K562 (cell line): ENCODE results near the gene UGP2. TPM values are rescaled to one million over a fixed set of nuclear protein-coding genes. Genes with fewer than 3 reads are reported as not detected.

Experiments used
- ATAC-seq: fragments of 200-7000 bp; cut with Tn5 transposase; 3 replicates; pipeline ENCODE4 v1.9.1; 2020; ENCODE audit warnings: moderate library complexity
- BruUV-seq: library from RNA; stranded (reverse); fragments of 400-500 nt; replicated peaks from 2 replicates; lab custom pipeline; 2021; lab: Mats Ljungman, UMichigan
- CTCF ChIA-PET: fragments of 300-600 bp; formaldehyde crosslinking; extraction: SDS; loops from one replicate; lab custom pipeline; 2021; ENCODE audit warnings: low intra/inter-chr PET ratio; lab: Yijun Ruan, JAX
- POLR2A ChIA-PET: fragments of 300-600, 350-650 bp; sonication (Branson Sonifier 250); formaldehyde crosslinking; extraction: SDS; loops from one replicate; lab custom pipeline; 2021; ENCODE audit warnings: antibody characterized with exemption, inconsistent platforms; lab: Yijun Ruan, JAX
- DNase-seq, 4 experiments: peaks; one replicate each; pipeline versions ENCODE4 v3.0.0 to v3.0.0-alpha.2; 2011 to 2018; ENCODE audit warnings: low spot score in 3 of 4, mixed read lengths in 3 of 4; ENCODE audit errors: extremely low read depth in 1 of 4
- FAIRE-seq: peaks from 2 replicates; lab custom pipeline; 2011; peaks lifted over from hg19 to GRCh38; lab: Jason Lieb, UNC
- H2AFZ ChIP-seq: 2 replicates; pipeline ENCODE4 v1.6.0; 2011; ENCODE audit warnings: low read depth, low read length, control low read depth, inconsistent platforms
- H3K27ac ChIP-seq: fragments of 200-600 bp; 3 replicates; pipeline ENCODE4 v1.8.0; 2011; ENCODE audit warnings: low read depth, mild to moderate bottlenecking, control low read depth, inconsistent platforms, low read length, moderate library complexity, mixed read lengths; ENCODE audit errors: extremely low read depth
- H3K27me3 ChIP-seq, 2 experiments: fragments of 300-600 bp in 1 of 2; 2 replicates in 1 of 2; 3 replicates in 1 of 2; pipeline versions ENCODE4 v1.6.0 to v1.8.0; 2011; ENCODE audit warnings: inconsistent platforms in 2 of 2, low read length in 2 of 2, mild to moderate bottlenecking in 1 of 2, mixed read lengths in 1 of 2, moderate library complexity in 1 of 2; ENCODE audit not compliant: control insufficient read depth in 2 of 2, insufficient read depth in 2 of 2
- H3K36me3 ChIP-seq: fragments of 300-600 bp; 3 replicates; pipeline ENCODE4 v1.8.0; 2011; ENCODE audit warnings: mild to moderate bottlenecking, low read length, inconsistent platforms; ENCODE audit not compliant: control insufficient read depth, insufficient read depth
- H3K4me1 ChIP-seq, 2 experiments: fragments of 200-600 bp in 1 of 2; replicated peaks in 1 of 2; 2 replicates in 1 of 2; 3 replicates in 1 of 2; pipeline versions ENCODE4 v1.5.1 to v1.8.0; 2011; ENCODE audit warnings: inconsistent platforms in 2 of 2, low read length in 2 of 2, mild to moderate bottlenecking in 1 of 2, mixed read lengths in 1 of 2, moderate library complexity in 1 of 2; ENCODE audit not compliant: control insufficient read depth in 2 of 2, insufficient read depth in 2 of 2
- H3K4me2 ChIP-seq: 2 replicates; pipeline ENCODE4 v1.6.1; 2011; ENCODE audit warnings: low read length, control low read depth, inconsistent platforms, mixed read lengths; ENCODE audit not compliant: insufficient read depth
- H3K4me3 ChIP-seq: fragments of 200-600 bp; sonication (generic), shearing (Covaris generic); 2 replicates; pipeline ENCODE4 v1.5.1; 2016; ENCODE audit warnings: control low read depth, inconsistent platforms
- H3K79me2 ChIP-seq: fragments of 200-600 bp; 3 replicates; pipeline ENCODE4 v1.8.0; 2011; ENCODE audit warnings: low read length, inconsistent platforms; ENCODE audit not compliant: control insufficient read depth, insufficient read depth
- H3K9ac ChIP-seq, 2 experiments: 2 replicates each; pipeline versions ENCODE4 v1.6.0 to v1.6.1; 2011; ENCODE audit warnings: low read depth in 2 of 2, low read length in 2 of 2, control low read depth in 1 of 2, inconsistent platforms in 1 of 2, mild to moderate bottlenecking in 1 of 2, mixed read lengths in 1 of 2; ENCODE audit not compliant: insufficient read depth in 1 of 2
- H3K9me1 ChIP-seq: one replicate; pipeline ENCODE4 v1.6.0; 2011; ENCODE audit warnings: inconsistent platforms, mild to moderate bottlenecking, low read length, moderate library complexity; ENCODE audit not compliant: control insufficient read depth, insufficient read depth
- H3K9me3 ChIP-seq: replicated peaks from 2 replicates; pipeline ENCODE4 v1.5.1; 2011; ENCODE audit warnings: low read depth, low read length, inconsistent platforms; ENCODE audit not compliant: control insufficient read depth, insufficient read depth
- H4K20me1 ChIP-seq: replicated peaks from 2 replicates; pipeline ENCODE4 v1.6.1; 2011; ENCODE audit warnings: low read length, inconsistent platforms, mixed read lengths; ENCODE audit not compliant: control insufficient read depth, insufficient read depth
- CEBPG ChIP-seq, 3 experiments: fragments of 200-800 bp in 1 of 3; sonication (Bioruptor generic) in 1 of 3; sonication (generic) in 1 of 3; formaldehyde crosslinking in 1 of 3; IDR thresholded peaks in 2 of 3; conservative IDR thresholded peaks in 1 of 3; 2 replicates each; pipeline versions ENCODE4 v1.6.1 to v1.8.0; 2016 to 2022; ENCODE audit warnings: missing compliant biosample characterization in 2 of 3, missing genetic modification characterization in 2 of 3, mild to moderate bottlenecking in 1 of 3, missing genetic modification reagents in 1 of 3
- CHAMP1 ChIP-seq: fragments of 450-650 bp; IDR thresholded peaks from 2 replicates; pipeline ENCODE4 v1.6.1; 2016; ENCODE audit warnings: mild to moderate bottlenecking
- CREB1 ChIP-seq, 2 experiments: sonication (generic) in 1 of 2; formaldehyde crosslinking in 1 of 2; IDR thresholded peaks; 2 replicates each; pipeline versions ENCODE4 v1.6.1 to v1.8.0; 2012 to 2022; ENCODE audit warnings: inconsistent platforms in 1 of 2, mild to moderate bottlenecking in 1 of 2, missing genetic modification reagents in 1 of 2, moderate library complexity in 1 of 2
- DPF2 ChIP-seq: fragments of 450-650 bp; IDR thresholded peaks from 2 replicates; pipeline ENCODE4 v1.6.1; 2016
- FOXM1 ChIP-seq, 2 experiments: fragments of 450-650 bp in 1 of 2; sonication (generic) in 1 of 2; formaldehyde crosslinking in 1 of 2; IDR thresholded peaks; 2 replicates each; pipeline versions ENCODE4 v1.6.1 to v1.9.0; 2017 to 2022; ENCODE audit warnings: low read depth in 2 of 2, mild to moderate bottlenecking in 2 of 2, missing genetic modification reagents in 1 of 2, moderate library complexity in 1 of 2
- GATAD2B ChIP-seq: fragments of 450-650 bp; IDR thresholded peaks from 2 replicates; pipeline ENCODE4 v1.6.1; 2017; ENCODE audit warnings: mild to moderate bottlenecking, borderline replicate concordance
- HNRNPH1 ChIP-seq: fragments of 200-400 bp; formaldehyde crosslinking; optimal IDR thresholded peaks from 2 replicates; pipeline ENCODE3; 2017; ENCODE audit warnings: low read depth, mild to moderate bottlenecking, low read length, moderate library complexity
- HNRNPLL ChIP-seq: fragments of 200-400 bp; formaldehyde crosslinking; IDR thresholded peaks from 2 replicates; pipeline ENCODE4 v1.6.1; 2017; ENCODE audit warnings: low read length, low read depth, mild to moderate bottlenecking; ENCODE audit not compliant: poor library complexity, severe bottlenecking
- KDM1A ChIP-seq, 2 experiments: fragments of 450-650 bp; IDR thresholded peaks; 2 replicates each; pipeline ENCODE4 v1.6.1; 2016; ENCODE audit warnings: mild to moderate bottlenecking in 2 of 2
- NCOA2 ChIP-seq, 2 experiments: fragments of 450-650 bp; IDR thresholded peaks; 2 replicates each; pipeline ENCODE4 v1.6.1; 2018; ENCODE audit warnings: mild to moderate bottlenecking in 2 of 2, moderate library complexity in 1 of 2; ENCODE audit not compliant: partially characterized antibody in 2 of 2
- SIRT6 ChIP-seq: IDR thresholded peaks from one replicate; pipeline ENCODE4 v1.6.1; 2012; ENCODE audit warnings: low read depth, mild to moderate bottlenecking, control low read depth, inconsistent platforms, low read length, moderate library complexity
- SMARCB1 ChIP-seq: IDR thresholded peaks from 2 replicates; pipeline ENCODE4 v1.6.1; 2011; ENCODE audit warnings: improper control_type of control experiment, low read depth; ENCODE audit not compliant: insufficient read length
- TARDBP ChIP-seq: fragments of 450-650 bp; IDR thresholded peaks from 2 replicates; pipeline ENCODE4 v1.6.1; 2016
- TEAD2 ChIP-seq: fragments of 450-650 bp; IDR thresholded peaks from 2 replicates; pipeline ENCODE4 v1.6.1; 2016; ENCODE audit warnings: missing genetic modification characterization, control low read depth, missing compliant biosample characterization
- ZFP1 ChIP-seq: fragments of 450-650 bp; formaldehyde crosslinking; IDR thresholded peaks from 2 replicates; pipeline ENCODE4 v1.4.0; 2020; ENCODE audit warnings: mild to moderate bottlenecking, mixed read lengths
- ZNF324 ChIP-seq: fragments of 250-450 bp; sonication (Bioruptor Pico); IDR thresholded peaks from 2 replicates; pipeline ENCODE4 v1.4.0; 2020; ENCODE audit warnings: mild to moderate bottlenecking
- WGBS: fragments of 100-300 bp; shearing (Covaris generic); methylation state at CpG from one replicate; pipeline ENCODE4 v1.1.6; 2016; ENCODE audit warnings: low coverage, mixed read lengths; ENCODE audit not compliant: insufficient coverage; ENCODE audit errors: missing lambda C conversion rate; 5-methylcytosine and 5-hydroxymethylcytosine counted together
- in situ Hi-C: fragments of 300-500 bp; cut with MboI; formaldehyde crosslinking; loops from 4 replicates; pipeline ENCODE4 v1.15.0; 2018; ENCODE audit warnings: inconsistent platforms, mixed read lengths
- intact Hi-C: fragments of 100-400 bp; cut with micrococcal nuclease; formaldehyde crosslinking; loops from 2 replicates; pipeline ENCODE4 v1.14.2; 2022
- polyA plus RNA-seq, 8 experiments: library from polyadenylated mRNA; depleted of rRNA in 4 of 8; stranded (reverse) in 5 of 8; unstranded in 3 of 8; fragments of >200 nt; fragmentation: Nextera tagmentation in 2 of 8; fragmentation: Illumina TruSeq in 1 of 8; extraction: Ambion mirVana in 2 of 8; extraction: Trizol in 1 of 8; gene quantifications; 2 replicates each; pipeline versions ENCODE4 v1.2.1 to v1.2.3, GENCODE V29; 2011 to 2014; ENCODE audit warnings: inconsistent platforms in 1 of 8, missing spikeins in 1 of 8
- total RNA-seq, 7 experiments: library from RNA; depleted of rRNA in 6 of 7; stranded (reverse); fragments of >200 nt in 6 of 7; fragmentation: Illumina TruSeq in 2 of 7; extraction: Trizol in 2 of 7; gene quantifications; 2 replicates each; pipeline versions ENCODE4 v1.2.1 to v1.2.3, GENCODE V29; 2011 to 2021; ENCODE audit warnings: low replicate concordance in 1 of 7
- TF ChIP-seq, protein P1 (sequence below): sonication (generic); IDR thresholded peaks from 2 replicates; pipeline ENCODE4 v1.6.1; 2016

The UGP2 gene
- total and polyA plus RNA-seq, 9 of the 15 experiments (the other 6 are each of a cell fraction or from before 2014, with no cell fraction given) = 25.2 to 69.3 (median 58.9) TPM

GRCh38 chr2:63842149-63843061, 709 bp downstream of the UGP2 start:
- H3K9ac ChIP-seq = peak overlapping the region; percentile 86 to 90; a peak in 3 of 4 replicates
- peak; percentile 89 for FAIRE-seq
- TF ChIP-seq HNRNPLL (peak; percentile 90), KDM1A (IDR thresholded peaks at IDR 0.05) (0 out of 4 replicates have a peak, but pooled peaks of 1 of the 2 experiments have one; percentile 33), TARDBP (no peak), NCOA2 (IDR thresholded peaks at IDR 0.05; ENCODE audit: partially characterized antibody in 2 of 2) (no peak), TEAD2 (tag) (no peak), CREB1 (IDR thresholded peaks at IDR 0.05) (0 out of 2 replicates have a peak, but pooled peaks have one; percentile 14), CREB1 (CRISPR knock-in tag; IDR thresholded peaks at IDR 0.05) (no peak), SIRT6 (no peak), CEBPG (CRISPR knock-in tag; IDR thresholded peaks at IDR 0.05) (peak; percentile 80), CEBPG (tag; conservative IDR thresholded peaks at IDR 0.05 in 1 of 2, IDR thresholded peaks at IDR 0.05 in 1 of 2) (peak; percentile 92 to 96), HNRNPH1 (no peak), FOXM1 (IDR thresholded peaks at IDR 0.05; ENCODE audit: low read depth) (no peak), FOXM1 (CRISPR knock-in tag; IDR thresholded peaks at IDR 0.05; ENCODE audit: low read depth) (no peak), SMARCB1 (no peak), DPF2 (peak; percentile 57; the same call in 1 of the 2 replicates), GATAD2B (no peak), CHAMP1 (no peak), ZNF324 (CRISPR knock-in tag) (no peak), ZFP1 (no peak)
- TF ChIP-seq, protein P1, sequence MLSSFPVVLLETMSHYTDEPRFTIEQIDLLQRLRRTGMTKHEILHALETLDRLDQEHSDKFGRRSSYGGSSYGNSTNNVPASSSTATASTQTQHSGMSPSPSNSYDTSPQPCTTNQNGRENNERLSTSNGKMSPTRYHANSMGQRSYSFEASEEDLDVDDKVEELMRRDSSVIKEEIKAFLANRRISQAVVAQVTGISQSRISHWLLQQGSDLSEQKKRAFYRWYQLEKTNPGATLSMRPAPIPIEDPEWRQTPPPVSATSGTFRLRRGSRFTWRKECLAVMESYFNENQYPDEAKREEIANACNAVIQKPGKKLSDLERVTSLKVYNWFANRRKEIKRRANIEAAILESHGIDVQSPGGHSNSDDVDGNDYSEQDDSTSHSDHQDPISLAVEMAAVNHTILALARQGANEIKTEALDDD = peak; percentile 34; the same call in 1 of the 2 replicates

More at GRCh38 chr2:63842149-63843061, 709 bp downstream of the UGP2 start:
- ChIA-PET CTCF (interaction anchor here (1.0 kb wide), 1 partner anchor 19 kb away, joined by 6 read pairs; no protein-coding TSS in a partner anchor), POLR2A (interaction anchor here (0.6 to 3.8 kb wide), 8 partner anchors 10 to 1168 kb away, joined by 3 to 47 read pairs (median 3); no protein-coding TSS in a partner anchor)
- H3K27ac ChIP-seq = peak overlapping the region; percentile 96
- in situ Hi-C loops (no loop called here), intact Hi-C loops (loop anchor here (5.0 to 10.0 kb wide), 2 partner anchors 175 to 258 kb away; partner anchors contain the start of genes MDH1, VPS54 and WDPCP)
- peaks cover 15% of the 10 kb centered on the region; the same call in 1 of the 2 replicates for H4K20me1 ChIP-seq
- no TSS peak for BruUV-seq
- WGBS = 1% methylated on average over 24 of the region's 24 CpGs
- H3K79me2 ChIP-seq = peaks cover 64% of the 10 kb centered on the region
- DNase-seq (peak; percentile 21 to 83 (median 44)), ATAC-seq (peak; percentile 25)
- no peaks in the 10 kb centered on the region for H3K9me1 ChIP-seq
- H3K4me1 ChIP-seq = peaks cover 10 to 18% of the 10 kb centered on the region in 2 experiments
- no peaks in the 10 kb centered on the region for H3K9me3 ChIP-seq
- peak overlapping the region; percentile 80 for H3K4me3 ChIP-seq
- H3K36me3 ChIP-seq = no peaks in the 10 kb centered on the region; the same call in 1 of the 3 replicates
- H2AFZ ChIP-seq = peak overlapping the region; percentile 65
- H3K4me2 ChIP-seq = peak overlapping the region; percentile 95
- H3K27me3 ChIP-seq = no peaks in the 10 kb centered on the region
